Skeletal muscle satellite cell (primary cell): Measurements from ENCODE around the gene RABGEF1.
"Not testable (repeated sequence)": the region's sequence is repeated elsewhere in the genome, so short reads cannot be mapped to it uniquely, and the experiment has no call there.

Source experiments
- H3K27me3 ChIP-seq: 2 replicates; pipeline ENCODE4 v1.7.0; 2013; ENCODE audit warnings: low read length; ENCODE audit not compliant: control insufficient read depth, insufficient read depth
- H3K36me3 ChIP-seq: 2 replicates; pipeline ENCODE4 v1.7.0; 2013; ENCODE audit warnings: mild to moderate bottlenecking, control low read depth, low read length; ENCODE audit not compliant: insufficient read depth
- H3K4me1 ChIP-seq: 2 replicates; pipeline ENCODE4 v1.7.0; 2013; ENCODE audit warnings: low read length; ENCODE audit not compliant: control insufficient read depth, insufficient read depth
- H3K4me2 ChIP-seq: 2 replicates; pipeline ENCODE4 v1.7.0; 2013; ENCODE audit warnings: mild to moderate bottlenecking, low read length
- H3K4me3 ChIP-seq: 2 replicates; pipeline ENCODE4 v1.7.0; 2013; ENCODE audit warnings: low read length
- H3K9ac ChIP-seq: 2 replicates; pipeline ENCODE4 v1.7.0; 2013; ENCODE audit warnings: mild to moderate bottlenecking, low read depth, low read length, moderate library complexity
- H3K9me3 ChIP-seq: replicated peaks from 2 replicates; pipeline ENCODE4 v1.7.0; 2013; ENCODE audit warnings: mild to moderate bottlenecking, control low read depth, low read length

Gene RABGEF1

GRCh38 chr7:66781408-66782090 lies 41.0 kb downstream of the RABGEF1 start:
- Histone ChIP-seq H3K4me1 (peaks cover 15% of the 10 kb centered on the region), H3K4me3 (no peak overlapping the region), H3K27me3 (no peaks in the 10 kb centered on the region), H3K4me2 (no peak overlapping the region), H3K36me3 (peaks cover 35% of the 10 kb centered on the region), H3K9ac (no peak overlapping the region), H3K9me3 (no peaks in the 10 kb centered on the region)

GRCh38 chr7:66782875-66783274 lies 42.3 kb downstream of the RABGEF1 start:
- not testable (repeated sequence) for H3K4me3 ChIP-seq, H3K4me2 ChIP-seq, H3K9me3 ChIP-seq, H3K27me3 ChIP-seq, H3K9ac ChIP-seq
- Histone ChIP-seq H3K4me1 (peaks cover 15% of the 10 kb centered on the region), H3K36me3 (peaks cover 42% of the 10 kb centered on the region)

GRCh38 chr7:66783887-66784595 lies 43.5 kb downstream of the RABGEF1 start:
- Histone ChIP-seq H3K4me1 (peaks cover 11% of the 10 kb centered on the region), H3K36me3 (peaks cover 39% of the 10 kb centered on the region)
- not testable (repeated sequence) for H3K27me3 ChIP-seq, H3K4me2 ChIP-seq, H3K4me3 ChIP-seq, H3K9me3 ChIP-seq, H3K9ac ChIP-seq

GRCh38 chr7:66790196-66790595 lies 49.7 kb downstream of the RABGEF1 start:
- Histone ChIP-seq H3K27me3 (no peaks in the 10 kb centered on the region), H3K4me2 (no peak overlapping the region), H3K36me3 (peaks cover 56% of the 10 kb centered on the region), H3K9ac (no peak overlapping the region), H3K4me1 (no peaks in the 10 kb centered on the region), H3K4me3 (no peak overlapping the region), H3K9me3 (no peaks in the 10 kb centered on the region)

- H3K27me3 ChIP-seq, result no peaks in the 10 kb centered on the region
- no peak overlapping the region for H3K4me2 ChIP-seq
- H3K36me3 ChIP-seq, result peaks cover 59% of the 10 kb centered on the region
- H3K4me1 ChIP-seq, result no peaks in the 10 kb centered on the region
- no peak overlapping the region for H3K4me3 ChIP-seq
- no peak overlapping the region for H3K9ac ChIP-seq
- no peaks in the 10 kb centered on the region for H3K9me3 ChIP-seq
These were observed 50.2 kb downstream of the RABGEF1 start for GRCh38 chr7:66790725-66791124.

GRCh38 chr7:66800591-66800990 lies 60.1 kb downstream of the RABGEF1 start:
- no peak overlapping the region for H3K4me2 ChIP-seq
- H3K9ac ChIP-seq, result no peak overlapping the region
- no peak overlapping the region for H3K4me3 ChIP-seq
- H3K36me3 ChIP-seq, result peaks cover 78% of the 10 kb centered on the region
- H3K4me1 ChIP-seq, result no peaks in the 10 kb centered on the region
- H3K9me3 ChIP-seq, result no peaks in the 10 kb centered on the region
- no peaks in the 10 kb centered on the region for H3K27me3 ChIP-seq

GRCh38 chr7:66804001-66804400 lies 63.5 kb downstream of the RABGEF1 start:
- peaks cover 75% of the 10 kb centered on the region for H3K36me3 ChIP-seq

GRCh38 chr7:66807736-66808135 lies 67.2 kb downstream of the RABGEF1 start:
- Histone ChIP-seq H3K36me3 (peaks cover 70% of the 10 kb centered on the region), H3K4me1 (no peaks in the 10 kb centered on the region), H3K4me2 (no peak overlapping the region), H3K9me3 (no peaks in the 10 kb centered on the region), H3K27me3 (no peaks in the 10 kb centered on the region), H3K4me3 (no peak overlapping the region), H3K9ac (no peak overlapping the region)

More at GRCh38 chr7:66804001-66804400, 63.5 kb downstream of the RABGEF1 start:
- H3K4me2 ChIP-seq, result no peak overlapping the region
- H3K4me1 ChIP-seq, result no peaks in the 10 kb centered on the region
- H3K9me3 ChIP-seq, result no peaks in the 10 kb centered on the region
- no peak overlapping the region for H3K9ac ChIP-seq
- no peaks in the 10 kb centered on the region for H3K27me3 ChIP-seq
- H3K4me3 ChIP-seq, result no peak overlapping the region

GRCh38 chr7:66810716-66811115 lies 70.2 kb downstream of the RABGEF1 start:
- Histone ChIP-seq H3K4me1 (no peaks in the 10 kb centered on the region), H3K4me2 (no peak overlapping the region), H3K4me3 (no peak overlapping the region), H3K27me3 (no peaks in the 10 kb centered on the region), H3K9me3 (no peaks in the 10 kb centered on the region), H3K36me3 (peaks cover 55% of the 10 kb centered on the region), H3K9ac (no peak overlapping the region)

GRCh38 chr7:66815186-66815875 lies 74.8 kb downstream of the RABGEF1 start:
- H3K4me3 ChIP-seq, H3K4me2 ChIP-seq, H3K4me1 ChIP-seq, H3K9ac ChIP-seq, H3K9me3 ChIP-seq, H3K27me3 ChIP-seq: not testable (repeated sequence)
- H3K36me3 ChIP-seq, result peaks cover 14% of the 10 kb centered on the region

- Histone ChIP-seq H3K27me3 (no peaks in the 10 kb centered on the region), H3K4me1 (no peaks in the 10 kb centered on the region), H3K9me3 (no peaks in the 10 kb centered on the region), H3K9ac (no peak overlapping the region), H3K4me2 (no peak overlapping the region), H3K4me3 (no peak overlapping the region), H3K36me3 (peaks cover 8% of the 10 kb centered on the region)
These were observed 75.4 kb downstream of the RABGEF1 start for GRCh38 chr7:66815951-66816350.
